NCI-H1105 (cell line): ENCODE measurements around the gene PRDX6.
A peak's percentile ranks its signal among the peaks of the same experiment; 100 is the strongest.
"Not testable (repeated sequence)": the region's sequence is repeated elsewhere in the genome, so short reads cannot be mapped to it uniquely, and the experiment has no call there.

Experiments used
- DNase-seq: peaks from one replicate; lab custom pipeline; 2025; lab: John Stamatoyannopoulos, UW

The PRDX6 gene

GRCh38 chr1:173499729-173500128, 22.6 kb downstream of the PRDX6 start:
- DNase-seq = no peak

DNA sequence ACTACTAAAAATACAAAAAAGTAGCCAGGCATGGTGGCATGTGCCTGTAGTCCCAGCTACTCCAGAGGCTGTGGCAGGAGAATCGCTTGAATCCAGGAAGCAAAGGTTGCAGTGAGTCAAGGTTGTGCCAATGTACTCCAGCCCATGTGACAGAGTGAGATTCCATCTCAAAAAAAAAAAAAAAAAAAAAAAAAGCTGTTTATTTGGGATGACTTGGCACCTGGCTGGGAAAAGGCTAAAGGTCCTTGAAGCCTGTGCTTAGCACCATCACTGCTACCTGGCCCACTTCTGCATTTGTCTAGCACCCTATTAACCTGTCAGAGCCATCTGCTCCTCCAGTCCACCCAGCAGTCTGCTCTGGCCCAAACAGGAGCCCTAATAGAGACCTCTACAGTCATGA, 25.0 kb downstream of the PRDX6 start:
- DNase-seq = no peak

DNA sequence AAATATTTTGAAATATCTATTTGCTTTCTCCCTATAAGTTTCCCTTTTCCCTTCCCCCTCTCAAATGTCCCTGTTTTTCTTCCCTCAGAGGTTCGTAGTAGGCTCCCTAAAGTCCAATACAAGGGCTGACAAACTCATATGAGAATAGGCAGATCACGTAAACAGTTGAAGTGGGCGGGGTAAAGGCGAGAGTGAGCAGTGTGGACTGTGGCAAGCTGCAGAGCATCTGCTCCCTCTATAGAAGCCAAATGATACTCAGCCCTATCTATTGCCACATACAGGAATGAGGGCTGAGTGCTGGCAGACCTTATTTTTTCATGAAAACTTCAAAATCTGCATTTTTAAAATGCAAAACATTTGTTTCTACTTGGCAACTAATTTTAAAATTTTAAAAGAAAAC, 26.3 kb downstream of the PRDX6 start:
- no peak for DNase-seq

- no peak for DNase-seq
Measured at GRCh38 chr1:173504268-173504667, 27.1 kb downstream of the PRDX6 start.

- no peak for DNase-seq
Measured at GRCh38 chr1:173505391-173505790, 28.3 kb downstream of the PRDX6 start.

- no peak for DNase-seq
Measured at GRCh38 chr1:173506437-173506836, 29.3 kb downstream of the PRDX6 start.

GRCh38 chr1:173507205-173507846, 30.2 kb downstream of the PRDX6 start:
- DNase-seq = no peak

DNA sequence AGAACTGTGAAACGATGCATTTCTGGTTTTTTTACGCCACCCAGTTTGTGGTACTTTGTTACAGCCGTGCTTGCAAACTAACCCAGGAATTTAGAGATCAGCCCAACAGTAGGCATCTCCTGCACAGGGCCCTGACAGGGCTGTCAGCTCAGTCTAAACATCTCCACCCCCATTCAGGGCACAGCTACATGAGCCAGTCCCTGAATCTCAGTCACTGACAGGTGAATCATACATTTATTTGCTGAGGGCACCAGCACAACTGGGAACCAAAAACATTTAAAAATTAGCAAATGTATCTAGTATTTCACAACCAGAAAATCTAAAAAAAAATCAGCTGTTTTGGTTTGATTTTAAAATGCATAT, 30.7 kb downstream of the PRDX6 start:
- no peak for DNase-seq

DNA sequence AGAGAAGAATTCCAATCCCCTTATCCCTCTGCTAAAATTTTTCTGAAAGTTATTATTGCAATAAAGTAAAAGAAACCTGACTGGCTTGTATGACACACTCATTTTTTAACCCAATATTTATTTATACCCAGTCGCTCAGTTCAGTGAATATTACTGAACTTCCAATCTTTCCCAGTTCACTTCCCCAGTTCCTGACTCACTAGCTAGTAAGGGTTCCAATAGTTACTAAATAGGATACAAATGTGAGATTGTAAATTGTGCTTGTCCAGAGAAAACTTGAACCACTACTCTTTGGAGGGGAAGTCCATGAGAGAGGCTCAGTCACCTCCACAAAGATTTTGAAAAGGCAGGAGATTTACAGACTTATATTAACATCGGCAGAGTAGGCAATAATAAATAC, 31.4 kb downstream of the PRDX6 start:
- DNase-seq = no peak

- no peak for DNase-seq
Measured at GRCh38 chr1:173509797-173510196, 32.7 kb downstream of the PRDX6 start.

- not testable (repeated sequence) for DNase-seq
Measured at GRCh38 chr1:173514503-173514902, 37.4 kb downstream of the PRDX6 start.

GRCh38 chr1:173520799-173521198, 43.7 kb downstream of the PRDX6 start:
- no peak for DNase-seq

DNA sequence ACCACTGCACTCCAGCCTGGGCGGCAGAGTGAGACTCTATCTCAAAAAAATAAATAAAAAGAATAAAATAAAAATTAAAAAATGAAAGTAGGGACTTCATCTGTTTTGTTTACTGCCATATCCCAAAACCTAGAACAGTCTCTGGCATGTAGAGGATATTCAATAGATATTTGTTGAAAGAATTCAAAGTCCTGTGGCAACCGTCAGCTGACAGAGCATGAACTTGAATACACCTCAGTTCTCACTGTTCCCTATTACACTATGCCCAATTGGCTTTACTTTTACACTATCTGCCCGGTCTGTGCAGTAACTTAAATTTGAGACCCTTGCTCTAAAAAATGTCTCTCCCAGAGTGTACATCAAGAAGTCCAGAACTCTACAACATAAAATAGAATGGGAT, 46.2 kb downstream of the PRDX6 start:
- DNase-seq = no peak

DNA sequence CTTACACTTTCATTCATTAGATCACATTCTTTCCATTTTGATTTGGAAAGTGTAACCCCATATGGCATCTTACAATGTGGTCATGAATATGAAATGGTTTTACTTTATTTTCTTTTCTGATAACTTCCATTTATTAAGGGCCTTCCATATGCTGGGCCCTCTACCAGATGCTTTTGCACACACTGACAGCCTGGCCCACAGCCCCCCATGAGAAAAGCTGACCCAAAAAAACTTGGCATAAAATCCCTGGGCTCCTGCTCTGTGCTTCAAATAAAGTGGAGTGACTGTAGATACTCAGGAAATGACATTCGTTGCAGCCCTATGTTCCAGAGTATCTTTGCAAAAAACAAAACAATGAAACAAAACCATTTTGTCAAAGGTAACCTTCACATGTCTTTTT, 48.8 kb downstream of the PRDX6 start:
- no peak for DNase-seq

- DNase-seq = peak; percentile 35
Measured at GRCh38 chr1:173527151-173527826, 50.2 kb downstream of the PRDX6 start.

GRCh38 chr1:173529106-173529505, 52.0 kb downstream of the PRDX6 start:
- no peak for DNase-seq

- no peak for DNase-seq
Measured at GRCh38 chr1:173530795-173531693, 53.9 kb downstream of the PRDX6 start.

DNA sequence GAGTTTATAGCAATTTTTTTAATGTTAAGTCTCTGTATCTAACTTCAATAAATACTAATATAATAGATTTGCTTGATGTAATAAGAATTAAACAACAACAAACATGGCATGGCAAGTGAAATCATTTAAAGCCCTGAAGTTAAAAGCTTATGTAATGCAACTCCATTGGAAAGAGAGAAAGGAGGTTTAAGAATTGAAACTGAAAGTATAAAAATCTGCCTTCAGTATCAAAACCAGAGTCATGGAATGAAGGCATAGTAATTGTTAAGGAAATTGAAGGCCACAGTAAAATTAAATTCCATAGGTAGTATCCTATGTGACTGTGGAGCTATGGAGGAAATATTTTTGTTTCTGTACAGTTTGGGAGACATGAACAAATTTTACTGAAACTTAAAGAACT, 55.1 kb downstream of the PRDX6 start:
- no peak for DNase-seq

DNA sequence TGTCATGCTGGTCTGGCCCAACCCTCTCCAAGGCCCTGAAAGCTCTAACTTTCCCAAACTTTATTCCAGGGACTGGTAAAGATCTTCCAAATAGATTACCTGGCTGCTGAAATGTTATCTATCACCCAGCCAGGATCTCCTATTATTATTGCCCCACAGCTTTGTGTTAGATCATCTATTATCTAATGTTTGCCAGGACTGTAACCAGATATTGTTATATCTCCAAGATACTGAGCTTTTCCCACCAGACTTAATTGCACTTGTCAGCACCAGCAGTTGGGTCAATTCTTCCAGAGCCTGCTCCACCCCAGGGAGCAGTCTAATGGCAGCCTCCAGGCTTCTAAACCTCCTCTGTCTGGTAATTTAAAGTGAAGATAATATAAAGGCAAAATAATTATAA, 59.1 kb downstream of the PRDX6 start:
- no peak for DNase-seq
